Measurements from ENCODE around the gene TERT. TPM values are rescaled to one million over a fixed set of nuclear protein-coding genes. Genes with fewer than 3 reads are reported as not detected.

The TERT gene
- total and polyA plus RNA-seq, 2 of the 13 experiments (the other 11 are each of a cell fraction or from before 2014, with no cell fraction given), result 4.3 to 5.9 TPM

DNA sequence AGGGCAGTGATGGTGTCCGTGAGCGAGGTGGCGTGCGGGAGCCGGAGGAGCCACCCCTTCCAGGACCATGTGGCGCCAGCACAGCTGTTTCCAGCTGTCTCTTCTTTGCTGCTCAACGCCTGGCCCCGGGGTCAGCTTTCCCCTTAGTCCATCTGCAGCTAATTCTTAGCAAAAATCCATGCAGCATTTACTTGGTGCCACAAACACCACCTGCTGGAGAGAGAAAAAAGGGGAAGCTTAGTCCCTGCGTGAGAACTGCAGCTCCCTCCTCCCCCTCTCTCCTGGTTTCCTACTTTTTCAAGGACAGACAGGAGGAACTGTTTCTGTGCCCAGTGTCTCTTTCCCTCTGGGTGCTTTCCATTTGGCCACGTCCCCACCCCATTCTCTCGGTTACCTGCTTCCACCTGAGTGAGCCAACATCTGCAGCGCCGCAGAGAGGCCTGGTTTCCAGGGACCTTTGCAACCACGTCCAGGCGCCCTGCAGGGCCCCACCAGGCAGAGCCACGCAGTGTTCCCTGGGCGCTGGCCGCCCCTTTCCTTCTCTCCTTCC is 90.1 kb downstream of the TERT start (continued):
- TF ChIP-seq ZNF484 (CRISPR knock-in tag; IDR thresholded peaks at IDR 0.05; ENCODE audit: borderline replicate concordance, low read depth) (no peak), KDM5B (CRISPR knock-in tag; IDR thresholded peaks at IDR 0.05; ENCODE audit: borderline replicate concordance) (no peak), CC2D1A (CRISPR knock-in tag; IDR thresholded peaks at IDR 0.05) (no peak), ZNF703 (CRISPR knock-in tag; IDR thresholded peaks at IDR 0.05; ENCODE audit: borderline replicate concordance) (no peak), ELF3 (CRISPR knock-in tag; IDR thresholded peaks at IDR 0.05) (0 out of 2 replicates have a peak, but pooled peaks have one; percentile 31), ZNF18 (CRISPR knock-in tag; IDR thresholded peaks at IDR 0.05; ENCODE audit: insufficient replicate concordance) (no peak), SAP130 (CRISPR knock-in tag; IDR thresholded peaks at IDR 0.05; ENCODE audit: low read depth) (peak; percentile 37; the same call in 1 of the 2 replicates), YEATS4 (CRISPR knock-in tag; IDR thresholded peaks at IDR 0.05; ENCODE audit: borderline replicate concordance) (peak; percentile 38; the same call in 1 of the 2 replicates), NR0B2 (CRISPR knock-in tag; IDR thresholded peaks at IDR 0.05) (no peak), ZSCAN20 (CRISPR knock-in tag; IDR thresholded peaks at IDR 0.05; ENCODE audit: borderline replicate concordance) (no peak), ZNF317 (CRISPR knock-in tag; IDR thresholded peaks at IDR 0.05) (no peak), ZFP91 (CRISPR knock-in tag; IDR thresholded peaks at IDR 0.05; ENCODE audit: borderline replicate concordance) (0 out of 2 replicates have a peak, but pooled peaks have one; percentile 10), NR2F1 (CRISPR knock-in tag; IDR thresholded peaks at IDR 0.05) (no peak), EEA1 (CRISPR knock-in tag; IDR thresholded peaks at IDR 0.05; ENCODE audit: borderline replicate concordance) (no peak), SOX6 (IDR thresholded peaks at IDR 0.05) (no peak), SOX6 (CRISPR knock-in tag; IDR thresholded peaks at IDR 0.05) (no peak), DMTF1 (CRISPR knock-in tag; IDR thresholded peaks at IDR 0.05) (no peak), ZNF577 (CRISPR knock-in tag; IDR thresholded peaks at IDR 0.05; ENCODE audit: borderline replicate concordance, low read depth) (no peak), HNRNPK (IDR thresholded peaks at IDR 0.05; ENCODE audit: low read depth, low read length, poor library complexity, severe bottlenecking) (no peak), FOXA3 (CRISPR knock-in tag; IDR thresholded peaks at IDR 0.05) (no peak), RAD21 (CRISPR knock-in tag; IDR thresholded peaks at IDR 0.05) (peak; percentile 73; the same call in 1 of the 2 replicates), ZSCAN12 (CRISPR knock-in tag; IDR thresholded peaks at IDR 0.05) (no peak)
- TF ChIP-seq, protein P1, sequence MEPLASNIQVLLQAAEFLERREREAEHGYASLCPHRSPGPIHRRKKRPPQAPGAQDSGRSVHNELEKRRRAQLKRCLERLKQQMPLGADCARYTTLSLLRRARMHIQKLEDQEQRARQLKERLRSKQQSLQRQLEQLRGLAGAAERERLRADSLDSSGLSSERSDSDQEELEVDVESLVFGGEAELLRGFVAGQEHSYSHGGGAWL (CRISPR knock-in tag; IDR thresholded peaks at IDR 0.05), result no peak

Data from HepG2 (cell line).